AG09309 (cell line): ENCODE measurements around the gene MYO1B.
A peak's percentile ranks its signal among the peaks of the same experiment; 100 is the strongest.

Experiments
- DNase-seq: peaks from one replicate; pipeline ENCODE4 v3.0.0-alpha.2; 2010; ENCODE audit warnings: low read depth
- H3K4me3 ChIP-seq: 2 replicates; pipeline ENCODE4 v1.5.1; 2011; ENCODE audit warnings: mild to moderate bottlenecking, low read depth, low read length, moderate library complexity; ENCODE audit not compliant: control insufficient read depth
- TF ChIP-seq, protein P1 (sequence below): IDR thresholded peaks from 2 replicates; pipeline ENCODE4 v1.5.1; 2011; ENCODE audit warnings: mild to moderate bottlenecking, low read depth, low read length, inconsistent platforms; ENCODE audit not compliant: insufficient read depth, control insufficient read depth; ENCODE audit errors: missing control alignments

MYO1B gene

GRCh38 chr2:191303140-191304005 lies 58.2 kb downstream of the MYO1B start:
- no peak for DNase-seq
- TF ChIP-seq, protein P1, sequence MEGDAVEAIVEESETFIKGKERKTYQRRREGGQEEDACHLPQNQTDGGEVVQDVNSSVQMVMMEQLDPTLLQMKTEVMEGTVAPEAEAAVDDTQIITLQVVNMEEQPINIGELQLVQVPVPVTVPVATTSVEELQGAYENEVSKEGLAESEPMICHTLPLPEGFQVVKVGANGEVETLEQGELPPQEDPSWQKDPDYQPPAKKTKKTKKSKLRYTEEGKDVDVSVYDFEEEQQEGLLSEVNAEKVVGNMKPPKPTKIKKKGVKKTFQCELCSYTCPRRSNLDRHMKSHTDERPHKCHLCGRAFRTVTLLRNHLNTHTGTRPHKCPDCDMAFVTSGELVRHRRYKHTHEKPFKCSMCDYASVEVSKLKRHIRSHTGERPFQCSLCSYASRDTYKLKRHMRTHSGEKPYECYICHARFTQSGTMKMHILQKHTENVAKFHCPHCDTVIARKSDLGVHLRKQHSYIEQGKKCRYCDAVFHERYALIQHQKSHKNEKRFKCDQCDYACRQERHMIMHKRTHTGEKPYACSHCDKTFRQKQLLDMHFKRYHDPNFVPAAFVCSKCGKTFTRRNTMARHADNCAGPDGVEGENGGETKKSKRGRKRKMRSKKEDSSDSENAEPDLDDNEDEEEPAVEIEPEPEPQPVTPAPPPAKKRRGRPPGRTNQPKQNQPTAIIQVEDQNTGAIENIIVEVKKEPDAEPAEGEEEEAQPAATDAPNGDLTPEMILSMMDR, result no peak
- H3K4me3 ChIP-seq, result no peak overlapping the region

GRCh38 chr2:191304939-191305875 lies 60.0 kb downstream of the MYO1B start:
- peak; percentile 79 for DNase-seq
- no peak overlapping the region for H3K4me3 ChIP-seq
- TF ChIP-seq, protein P1, result no peak

DNA sequence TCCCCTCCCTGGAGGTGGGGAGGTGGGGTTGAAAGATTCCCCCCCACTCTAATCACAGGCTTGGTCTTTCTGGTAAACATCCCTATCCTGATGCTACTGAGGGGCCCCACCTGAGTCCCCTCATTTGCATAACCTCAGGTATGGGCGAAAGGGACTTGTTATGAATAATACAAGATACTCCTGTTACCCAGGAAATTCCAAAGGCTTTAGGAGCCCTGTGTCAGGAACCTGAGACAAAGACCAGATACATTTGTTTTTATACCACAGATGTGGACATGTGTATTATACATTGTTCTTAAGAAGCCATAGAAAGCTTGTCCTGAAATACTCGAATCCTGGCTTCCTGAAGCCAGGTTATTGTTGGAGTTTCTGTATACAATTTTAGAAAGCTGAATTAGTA lies 62.8 kb downstream of the MYO1B start:
- H3K4me3 ChIP-seq, result no peak overlapping the region
- TF ChIP-seq, protein P1, result no peak
- DNase-seq, result no peak

DNA sequence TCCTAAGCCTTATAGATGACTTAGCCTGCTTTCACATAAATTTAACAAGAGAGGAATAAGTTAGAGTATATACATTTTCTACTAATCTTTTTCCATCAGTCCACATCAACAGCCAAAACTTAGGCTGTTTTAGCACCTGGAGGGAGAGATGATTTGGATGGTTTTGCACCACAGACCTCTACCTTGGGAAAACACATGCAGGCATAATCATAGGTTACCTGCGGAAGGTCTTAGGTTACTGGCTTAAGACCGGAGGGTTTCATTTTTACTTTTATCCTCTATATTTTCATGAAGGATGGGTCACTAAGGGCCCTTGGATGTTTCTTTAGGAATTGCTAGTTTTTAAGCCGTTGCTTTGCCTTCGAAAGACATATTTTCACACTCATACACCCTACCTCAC lies 66.0 kb downstream of the MYO1B start:
- H3K4me3 ChIP-seq, result no peak overlapping the region
- TF ChIP-seq, protein P1, result no peak
- no peak for DNase-seq

DNA sequence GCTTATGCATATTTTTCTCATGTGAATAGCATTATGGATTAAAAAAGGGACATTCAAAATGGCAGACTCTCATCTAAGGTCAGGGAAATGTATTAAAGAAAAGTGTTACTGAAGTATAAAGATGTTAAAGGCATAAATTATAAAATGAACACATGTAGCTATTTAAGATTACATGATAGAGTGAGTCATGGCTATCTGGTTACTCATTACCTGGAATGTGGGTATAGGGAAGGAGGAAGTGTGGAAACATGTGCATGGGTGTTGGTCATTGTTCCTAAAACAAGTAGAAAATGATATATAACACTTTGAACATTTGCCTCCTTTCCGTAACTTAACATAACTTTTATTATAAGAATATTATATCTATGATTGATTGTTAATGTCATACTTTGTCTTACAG lies 66.4 kb downstream of the MYO1B start:
- no peak for DNase-seq
- H3K4me3 ChIP-seq, result no peak overlapping the region
- TF ChIP-seq, protein P1, result no peak

- DNase-seq, result no peak
- TF ChIP-seq, protein P1, result no peak
- no peak overlapping the region for H3K4me3 ChIP-seq
Observed at GRCh38 chr2:191312163-191312562, 67.0 kb downstream of the MYO1B start.
